GM12872 (cell line): ENCODE data around the gene ETFA.

Experiments
- CTCF ChIP-seq: IDR thresholded peaks from 3 replicates; pipeline ENCODE4 v1.5.1; 2011; ENCODE audit warnings: low read depth, mild to moderate bottlenecking, low read length, moderate library complexity; ENCODE audit not compliant: insufficient read depth

ETFA gene

DNA sequence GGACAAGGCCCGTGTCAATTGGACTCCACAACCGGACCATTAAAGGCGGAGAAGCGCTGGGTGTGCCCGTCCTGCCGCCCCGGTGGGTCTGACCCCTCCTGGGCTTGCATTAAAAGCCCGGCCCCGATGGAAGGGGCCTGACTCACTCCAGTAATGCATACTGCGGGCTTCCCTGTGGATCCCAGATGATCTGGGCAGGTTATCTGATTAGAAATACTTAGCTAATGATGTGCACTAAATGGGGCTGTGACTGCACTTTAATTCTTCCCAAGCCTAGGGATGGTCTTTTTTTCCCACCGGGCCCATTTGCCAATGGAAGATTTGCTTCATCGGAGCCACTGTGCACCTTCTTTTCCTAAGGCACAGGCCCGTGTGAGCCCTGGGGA, 126.6 kb downstream of the ETFA start:
- no peak for TF ChIP-seq CTCF

- TF ChIP-seq CTCF: no peak
Measured at GRCh38 chr15:76183930-76184649, 127.2 kb downstream of the ETFA start.

DNA sequence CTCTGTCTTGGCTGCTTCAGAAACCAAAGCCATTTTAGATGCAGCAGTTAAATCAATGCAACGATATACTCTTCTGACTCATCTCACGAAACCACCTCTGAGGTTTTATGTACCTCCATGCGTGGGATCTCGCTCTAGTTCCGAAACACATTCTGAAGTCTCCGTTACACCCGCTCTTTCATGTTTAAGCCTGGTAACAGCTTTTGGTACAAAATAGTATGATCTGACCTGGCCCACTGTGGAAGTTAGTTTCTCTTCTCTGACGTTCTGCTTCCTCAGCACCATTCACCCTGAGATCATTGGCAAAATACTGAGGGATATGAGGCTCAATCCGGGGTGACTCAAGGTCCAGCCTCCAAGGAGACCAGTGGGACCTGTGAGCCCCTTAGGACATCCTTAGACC, 129.6 kb downstream of the ETFA start:
- no peak for TF ChIP-seq CTCF

- no peak for TF ChIP-seq CTCF
Measured at GRCh38 chr15:76180321-76180720, 130.9 kb downstream of the ETFA start.

DNA sequence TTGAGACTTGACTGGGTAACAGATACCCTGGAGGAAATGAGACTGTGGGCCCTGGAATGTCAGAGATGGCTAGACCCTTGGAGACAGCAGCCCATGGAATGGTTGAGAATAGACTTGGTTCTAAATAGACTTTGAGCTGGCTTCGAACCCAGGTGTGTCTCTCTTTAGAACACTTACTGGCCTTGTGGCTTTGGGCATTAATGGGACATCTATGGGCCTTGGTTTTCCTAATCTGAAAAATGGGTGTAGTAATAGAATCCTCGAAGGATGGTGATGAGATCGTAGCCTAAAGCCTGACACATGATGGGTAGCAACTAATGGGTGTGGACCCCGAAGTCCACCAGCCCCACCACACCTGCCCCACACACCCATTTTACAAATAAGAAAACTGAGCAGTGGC, 132.2 kb downstream of the ETFA start:
- TF ChIP-seq CTCF: no peak

DNA sequence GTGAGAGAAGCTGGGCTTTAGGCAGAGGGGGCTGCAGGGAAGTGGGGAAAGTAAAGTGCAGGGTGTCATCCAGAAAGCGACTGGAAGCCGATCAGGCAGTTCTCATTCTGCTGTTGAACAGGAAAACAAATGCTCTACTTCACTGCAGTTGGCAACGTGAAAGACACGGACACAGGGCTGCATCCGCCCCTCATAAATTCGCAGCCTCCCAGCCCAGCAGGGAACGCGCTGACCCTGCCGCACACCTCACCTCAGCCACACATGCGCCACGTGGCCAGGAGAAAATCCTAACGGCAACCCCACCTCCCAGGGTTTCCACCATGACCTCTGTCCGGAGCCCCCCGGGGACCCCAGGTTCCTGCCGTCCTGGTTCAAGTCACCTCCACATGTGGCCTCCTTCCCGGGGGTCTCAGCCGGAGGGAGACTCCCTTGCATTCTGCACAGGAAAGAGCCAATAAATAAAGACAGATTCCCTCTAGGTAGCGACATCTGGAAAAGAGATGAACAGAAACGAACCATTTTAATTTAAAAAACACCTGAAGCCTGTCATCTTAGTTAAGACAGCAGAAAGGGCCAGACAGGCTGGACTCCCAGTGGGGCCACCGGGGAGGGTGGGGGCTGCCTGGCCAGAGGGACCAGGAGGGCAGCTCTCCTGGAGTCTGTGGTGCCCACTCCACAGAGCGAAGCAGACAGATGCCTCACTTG, 132.8 kb downstream of the ETFA start:
- no peak for TF ChIP-seq CTCF

DNA sequence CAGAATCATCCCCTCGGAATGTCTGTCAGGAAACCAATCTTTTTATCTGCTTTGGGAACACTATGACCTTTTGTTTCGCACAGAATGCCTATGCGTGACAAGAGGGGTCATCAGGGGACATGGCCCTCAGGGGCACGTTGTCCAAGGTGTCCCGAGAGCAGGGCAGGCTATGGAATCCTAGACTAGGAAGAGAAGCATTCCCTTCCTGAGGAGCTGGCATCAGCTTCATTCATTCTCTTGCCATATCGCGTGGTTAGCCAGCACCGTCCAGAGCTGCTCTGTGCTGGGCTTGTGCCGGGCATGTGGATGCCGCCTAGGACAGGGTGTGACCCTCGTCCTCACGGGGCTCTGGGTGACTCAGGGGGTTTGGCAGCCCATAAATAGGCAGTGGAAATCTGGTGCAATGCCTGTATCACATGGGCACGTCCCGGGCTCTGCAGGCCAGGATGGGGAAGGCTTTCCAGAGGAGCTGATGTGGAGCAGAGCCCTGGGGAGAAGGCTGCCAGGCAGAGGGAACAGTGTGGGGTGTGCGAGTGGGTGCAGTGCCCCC, 133.7 kb downstream of the ETFA start:
- no peak for TF ChIP-seq CTCF
